ENCODE results near the gene EML5.

EML5 gene

GRCh38 chr14:88628462-88628861 lies 164.3 kb downstream of the EML5 start:
- no peak overlapping the region for H3K9ac ChIP-seq
- no peaks in the 10 kb centered on the region for H3K36me3 ChIP-seq
- H3K9me3 ChIP-seq: no peaks in the 10 kb centered on the region
- no peak overlapping the region for H3K27ac ChIP-seq
- no peak overlapping the region for H3K4me3 ChIP-seq
- no peak overlapping the region for H3K4me2 ChIP-seq
- no peaks in the 10 kb centered on the region for H3K27me3 ChIP-seq
- no peaks in the 10 kb centered on the region for H4K20me1 ChIP-seq
- no peak for TF ChIP-seq Cebpa-rat (IDR thresholded peaks at IDR 0.05)
- H3K4me1 ChIP-seq: no peaks in the 10 kb centered on the region

GRCh38 chr14:88628033-88628432 lies 164.7 kb downstream of the EML5 start:
- no peak overlapping the region for H3K27ac ChIP-seq
- no peak overlapping the region for H3K9ac ChIP-seq
- no peaks in the 10 kb centered on the region for H3K27me3 ChIP-seq
- H3K4me2 ChIP-seq: no peak overlapping the region
- no peak for TF ChIP-seq Cebpa-rat (IDR thresholded peaks at IDR 0.05)
- no peaks in the 10 kb centered on the region for H4K20me1 ChIP-seq
- no peaks in the 10 kb centered on the region for H3K9me3 ChIP-seq
- H3K36me3 ChIP-seq: no peaks in the 10 kb centered on the region
- H3K4me1 ChIP-seq: no peaks in the 10 kb centered on the region
- no peak overlapping the region for H3K4me3 ChIP-seq

GRCh38 chr14:88625671-88626070 lies 167.1 kb downstream of the EML5 start:
- no peaks in the 10 kb centered on the region for H3K36me3 ChIP-seq
- no peak overlapping the region for H3K4me2 ChIP-seq
- no peaks in the 10 kb centered on the region for H3K9me3 ChIP-seq
- no peak overlapping the region for H3K9ac ChIP-seq
- no peak overlapping the region for H3K4me3 ChIP-seq
- no peaks in the 10 kb centered on the region for H3K27me3 ChIP-seq
- no peaks in the 10 kb centered on the region for H3K4me1 ChIP-seq
- H3K27ac ChIP-seq: no peak overlapping the region
- H4K20me1 ChIP-seq: no peaks in the 10 kb centered on the region
- TF ChIP-seq Cebpa-rat (IDR thresholded peaks at IDR 0.05): no peak

GRCh38 chr14:88621100-88621499 lies 171.7 kb downstream of the EML5 start:
- Histone ChIP-seq H3K9ac (no peak overlapping the region), H3K9me3 (no peaks in the 10 kb centered on the region), H3K27me3 (no peaks in the 10 kb centered on the region), H3K4me2 (no peak overlapping the region), H3K4me1 (no peaks in the 10 kb centered on the region), H3K4me3 (no peak overlapping the region), H3K27ac (no peak overlapping the region), H4K20me1 (no peaks in the 10 kb centered on the region), H3K36me3 (peaks cover 9% of the 10 kb centered on the region; the same call in 1 of the 2 replicates)
- no peak for TF ChIP-seq Cebpa-rat (IDR thresholded peaks at IDR 0.05)

GRCh38 chr14:88618476-88618875 lies 174.3 kb downstream of the EML5 start:
- H3K27me3 ChIP-seq: no peaks in the 10 kb centered on the region
- H4K20me1 ChIP-seq: peaks cover 4% of the 10 kb centered on the region; the same call in 1 of the 2 replicates
- TF ChIP-seq Cebpa-rat (IDR thresholded peaks at IDR 0.05): no peak
- no peak overlapping the region for H3K27ac ChIP-seq
- H3K9me3 ChIP-seq: no peaks in the 10 kb centered on the region
- H3K36me3 ChIP-seq: peaks cover 12% of the 10 kb centered on the region; the same call in 1 of the 2 replicates
- peaks cover 4% of the 10 kb centered on the region for H3K4me1 ChIP-seq
- no peak overlapping the region for H3K9ac ChIP-seq
- no peak overlapping the region for H3K4me2 ChIP-seq
- no peak overlapping the region for H3K4me3 ChIP-seq

GRCh38 chr14:88617479-88617878 lies 175.3 kb downstream of the EML5 start:
- H3K9me3 ChIP-seq: no peaks in the 10 kb centered on the region

GRCh38 chr14:88616697-88617096 lies 176.1 kb downstream of the EML5 start:
- H3K4me3 ChIP-seq: no peak overlapping the region
- H3K9me3 ChIP-seq: no peaks in the 10 kb centered on the region
- TF ChIP-seq Cebpa-rat (IDR thresholded peaks at IDR 0.05): no peak
- H4K20me1 ChIP-seq: peaks cover 14% of the 10 kb centered on the region; the same call in 1 of the 2 replicates
- H3K4me2 ChIP-seq: no peak overlapping the region
- peaks cover 22% of the 10 kb centered on the region; the same call in 1 of the 2 replicates for H3K36me3 ChIP-seq
- H3K4me1 ChIP-seq: peaks cover 12% of the 10 kb centered on the region
- H3K27me3 ChIP-seq: no peaks in the 10 kb centered on the region
- no peak overlapping the region for H3K27ac ChIP-seq
- H3K9ac ChIP-seq: no peak overlapping the region

More at GRCh38 chr14:88617479-88617878, 175.3 kb downstream of the EML5 start:
- no peak overlapping the region for H3K4me2 ChIP-seq
- peaks cover 16% of the 10 kb centered on the region; the same call in 1 of the 2 replicates for H3K36me3 ChIP-seq
- peaks cover 14% of the 10 kb centered on the region; the same call in 1 of the 2 replicates for H4K20me1 ChIP-seq
- peaks cover 12% of the 10 kb centered on the region for H3K4me1 ChIP-seq
- H3K27me3 ChIP-seq: no peaks in the 10 kb centered on the region
- H3K27ac ChIP-seq: no peak overlapping the region
- TF ChIP-seq Cebpa-rat (IDR thresholded peaks at IDR 0.05): no peak
- no peak overlapping the region for H3K4me3 ChIP-seq
- H3K9ac ChIP-seq: no peak overlapping the region

- Histone ChIP-seq H3K4me2 (no peak overlapping the region), H3K36me3 (peaks cover 45% of the 10 kb centered on the region)
Observed at GRCh38 chr14:88614218-88614907, 178.4 kb downstream of the EML5 start.

GRCh38 chr14:88613552-88614010 lies 179.2 kb downstream of the EML5 start:
- Histone ChIP-seq H3K9me3 (no peaks in the 10 kb centered on the region), H3K4me3 (no peak overlapping the region), H3K27me3 (no peaks in the 10 kb centered on the region), H3K9ac (no peak overlapping the region), H3K27ac (no peak overlapping the region), H3K4me1 (peaks cover 12% of the 10 kb centered on the region), H3K4me2 (peak overlapping the region; percentile 51), H3K36me3 (peaks cover 53% of the 10 kb centered on the region), H4K20me1 (peaks cover 14% of the 10 kb centered on the region; the same call in 1 of the 2 replicates)
- TF ChIP-seq Cebpa-rat (IDR thresholded peaks at IDR 0.05): no peak

More at GRCh38 chr14:88614218-88614907, 178.4 kb downstream of the EML5 start:
- no peak for TF ChIP-seq Cebpa-rat (IDR thresholded peaks at IDR 0.05)
- Histone ChIP-seq H3K4me3 (no peak overlapping the region), H3K4me1 (peaks cover 12% of the 10 kb centered on the region), H3K27me3 (no peaks in the 10 kb centered on the region), H3K9me3 (no peaks in the 10 kb centered on the region), H4K20me1 (peaks cover 14% of the 10 kb centered on the region; the same call in 1 of the 2 replicates), H3K9ac (no peak overlapping the region), H3K27ac (no peak overlapping the region)

GRCh38 chr14:88612981-88613380 lies 179.8 kb downstream of the EML5 start:
- Histone ChIP-seq H3K27ac (no peak overlapping the region), H3K4me2 (peak overlapping the region; percentile 51), H3K9me3 (no peaks in the 10 kb centered on the region), H3K9ac (no peak overlapping the region), H4K20me1 (peaks cover 14% of the 10 kb centered on the region; the same call in 1 of the 2 replicates), H3K4me1 (peaks cover 12% of the 10 kb centered on the region), H3K36me3 (peaks cover 59% of the 10 kb centered on the region), H3K4me3 (no peak overlapping the region), H3K27me3 (no peaks in the 10 kb centered on the region)
- no peak for TF ChIP-seq Cebpa-rat (IDR thresholded peaks at IDR 0.05)
